GM21515 (cell line): ENCODE data around the gene ATRIP.
A peak's percentile ranks its signal among the peaks of the same experiment; 100 is the strongest.

Source experiments
- ATAC-seq: cut with Tn5 transposase; IDR thresholded peaks from one replicate; pipeline ENCODE4 v1.9.1; 2021; ENCODE audit not compliant: unreplicated experiment

ATRIP gene

DNA sequence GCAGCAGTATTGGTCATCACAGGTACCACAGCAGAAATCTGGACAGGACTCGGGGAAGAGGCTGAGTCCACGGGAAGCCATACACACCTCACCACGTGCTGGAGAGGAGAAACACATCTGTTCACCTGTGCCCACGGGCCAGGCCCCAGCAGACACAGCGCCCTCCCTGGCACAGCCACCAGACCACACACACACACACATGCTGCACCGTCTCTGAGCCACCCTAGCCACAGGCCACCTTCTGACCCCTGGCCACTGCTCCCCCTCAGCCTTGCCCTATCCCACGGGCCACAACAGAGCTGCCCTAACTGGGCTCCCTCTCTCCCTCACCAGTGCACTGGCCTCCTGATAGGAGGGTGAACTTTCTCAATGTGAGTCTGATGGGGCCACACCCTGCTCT, 54.7 kb downstream of the ATRIP start:
- ATAC-seq = no peak

- no peak for ATAC-seq
Measured at GRCh38 chr3:48502121-48502520, 55.6 kb downstream of the ATRIP start.

GRCh38 chr3:48502728-48503168, 56.2 kb downstream of the ATRIP start:
- no peak for ATAC-seq

- no peak for ATAC-seq
Measured at GRCh38 chr3:48503401-48504050, 57.0 kb downstream of the ATRIP start.

DNA sequence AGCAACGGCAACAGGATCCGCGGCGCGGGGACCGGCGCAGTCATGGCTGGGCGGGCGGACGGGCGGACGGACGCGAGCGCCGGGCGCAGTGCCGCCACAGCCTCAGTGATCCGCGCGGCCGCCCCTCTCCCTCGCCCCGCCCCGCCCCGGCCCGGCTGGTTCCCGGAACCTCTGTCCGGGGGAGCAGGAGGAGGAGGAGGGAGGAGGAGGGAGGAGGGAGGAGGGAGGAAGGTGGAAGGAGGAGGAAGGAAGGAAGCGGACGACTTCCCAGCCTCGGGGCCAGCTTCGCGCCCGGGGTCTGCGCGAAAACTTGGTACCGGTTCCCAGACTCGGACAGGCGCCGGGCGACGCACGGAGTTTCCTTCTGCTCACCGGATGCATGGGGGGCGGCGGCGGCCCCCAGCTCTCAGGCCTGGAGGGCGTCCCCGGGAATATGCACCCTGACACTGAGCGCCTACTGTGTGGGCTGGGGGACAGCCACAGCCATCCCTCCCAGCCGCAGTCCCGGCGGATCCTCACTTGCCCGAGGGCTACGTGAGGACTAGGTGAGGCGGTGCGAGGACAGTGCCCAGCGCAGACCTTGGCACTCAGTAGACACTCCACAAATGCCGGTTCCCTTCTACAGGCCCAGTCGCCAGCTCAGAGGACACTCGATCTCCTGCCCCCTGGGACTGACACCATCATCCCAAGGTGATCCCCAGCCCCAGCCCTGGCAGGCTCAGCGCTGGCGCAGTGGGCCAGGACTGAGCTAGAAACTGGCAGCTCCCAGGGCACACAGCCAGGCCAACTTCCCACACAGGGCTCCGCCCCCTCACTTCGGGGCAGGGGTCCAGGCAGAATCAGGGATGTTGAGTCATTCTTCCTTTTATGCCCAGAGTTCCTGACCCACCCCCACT, 57.8 kb downstream of the ATRIP start, which contains the start of gene SHISA5:
TSS of gene SHISA5 (minus strand) at position 124 of the 896 bp plus-strand sequence. CDS start at position 44, 80 bp downstream.
- ATAC-seq = no peak

DNA sequence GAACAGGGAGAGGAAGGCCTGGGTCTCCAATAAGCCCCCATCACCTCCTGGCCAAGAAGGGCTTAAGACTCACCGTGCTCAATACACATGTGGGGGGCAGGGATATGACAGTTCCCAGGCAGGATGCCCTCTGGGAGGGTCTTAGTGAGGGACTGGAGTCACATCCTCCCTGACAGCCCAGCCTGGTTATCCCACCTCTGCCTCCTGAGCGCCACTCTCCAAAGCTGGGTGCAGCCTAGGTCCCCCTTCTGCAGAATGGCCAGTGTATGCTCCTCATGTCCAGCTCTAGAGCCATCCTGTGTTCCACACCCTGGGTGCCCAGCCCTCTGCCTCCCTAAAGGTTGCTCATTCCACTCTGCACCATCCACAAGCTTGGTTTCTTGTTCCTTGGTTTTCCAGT, 58.6 kb downstream of the ATRIP start:
- ATAC-seq = no peak

GRCh38 chr3:48505968-48506504, 59.5 kb downstream of the ATRIP start:
- no peak for ATAC-seq

DNA sequence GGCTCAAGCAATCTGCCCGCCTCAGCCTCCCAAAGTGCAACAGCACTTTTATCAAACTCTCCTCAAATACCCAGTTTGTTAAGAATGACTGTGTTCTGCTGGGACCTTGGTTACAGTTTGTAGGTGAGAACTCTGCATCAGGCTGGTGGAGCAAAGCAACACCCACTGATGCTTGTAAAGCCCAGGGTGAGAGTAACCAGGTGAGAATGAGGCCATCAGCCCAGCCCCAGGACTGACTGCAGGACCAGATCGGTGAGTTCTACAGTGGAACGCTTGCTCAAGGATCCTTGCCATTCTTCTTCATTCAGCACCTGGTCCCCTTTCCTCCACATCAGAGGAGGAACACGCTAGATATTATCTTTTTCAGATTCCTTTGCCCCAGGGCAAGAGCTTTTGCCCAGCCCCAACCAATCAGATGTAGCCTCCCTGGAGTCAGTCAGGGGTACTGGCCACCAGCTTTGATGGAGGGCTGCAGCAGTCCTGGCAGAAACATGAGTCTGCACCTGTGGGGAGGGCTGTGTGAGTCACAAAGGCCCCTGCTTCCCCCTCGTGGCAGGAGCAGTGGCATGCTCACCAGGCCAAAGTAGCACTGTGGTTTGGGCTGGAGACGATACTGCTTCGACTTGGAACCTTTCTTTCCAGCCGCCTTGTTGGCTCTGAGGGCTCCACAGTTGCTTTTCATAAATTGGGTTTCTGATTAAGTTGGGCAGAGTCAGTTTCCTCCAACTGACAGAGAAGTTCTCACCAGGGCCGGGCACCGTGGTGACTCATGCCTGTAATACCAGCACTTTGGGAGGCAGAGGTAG, 60.9 kb downstream of the ATRIP start:
- ATAC-seq = peak; percentile 45

DNA sequence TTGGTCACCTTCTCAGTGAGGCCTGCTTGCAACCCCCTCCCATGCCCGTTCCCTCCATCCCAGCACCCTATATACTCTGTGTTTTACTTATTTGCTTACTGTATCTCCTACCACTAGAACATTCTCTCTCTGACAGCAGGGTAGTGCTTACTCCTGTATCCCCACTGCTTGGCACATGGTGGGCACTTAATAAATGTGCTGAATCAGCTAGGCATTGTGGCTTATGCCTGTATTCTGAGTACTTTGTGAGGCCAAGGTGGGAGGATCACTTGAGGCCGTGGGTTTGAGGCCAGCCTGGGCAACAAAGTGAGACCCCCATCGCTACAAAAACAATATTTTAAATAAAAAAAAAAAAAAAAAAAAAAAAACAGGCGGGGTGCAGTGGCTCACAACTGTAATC, 65.0 kb downstream of the ATRIP start:
- no peak for ATAC-seq

DNA sequence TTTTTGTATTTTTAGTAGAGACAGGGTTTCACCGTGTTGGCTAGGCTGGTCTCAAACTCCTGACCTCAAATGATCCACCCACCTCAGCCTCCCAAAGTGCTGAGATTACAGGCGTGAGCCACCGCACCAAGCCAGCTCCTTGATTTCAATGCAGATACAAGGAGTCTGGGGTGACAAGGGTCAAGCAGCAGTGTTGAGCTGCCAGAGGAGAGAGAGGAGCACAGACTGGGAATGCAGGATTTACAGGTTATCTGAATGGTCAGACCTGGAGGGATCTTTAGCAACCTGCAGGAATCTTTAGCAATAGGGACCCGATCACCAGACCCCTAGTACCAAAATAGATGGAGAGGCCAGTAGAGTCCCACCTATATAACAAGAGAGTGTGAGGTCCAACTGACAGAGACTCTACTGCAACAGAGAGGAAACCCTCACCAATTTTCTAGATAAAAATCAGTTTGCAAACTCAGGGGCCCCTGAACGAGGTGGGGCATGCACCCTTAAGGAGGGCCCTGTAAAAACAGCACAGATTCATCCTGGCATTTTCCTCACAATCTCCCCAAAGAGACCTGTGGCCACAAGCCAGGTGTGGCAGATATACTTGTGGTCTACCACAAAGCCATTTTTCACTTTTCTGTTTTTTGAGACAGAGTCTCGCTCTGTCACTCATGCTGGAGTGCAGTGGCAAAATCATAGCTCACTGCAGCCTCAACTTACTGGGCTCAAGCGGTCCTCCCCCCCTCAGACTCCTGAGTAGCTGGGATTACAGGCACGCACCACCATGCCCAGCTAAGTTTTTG, 68.1 kb downstream of the ATRIP start:
- no peak for ATAC-seq
